Ovary (tissue), 10 donors: ENCODE data around the gene UGT1A3. TPM values are rescaled to one million over a fixed set of nuclear protein-coding genes. Genes with fewer than 3 reads are reported as not detected.

Experiments used
- DNase-seq, 5 donors: peaks; one replicate each; pipeline ENCODE4 v3.0.0-alpha.2; 2019 to 2020
- H3K27ac ChIP-seq, 2 donors: fragments of 200-600 bp; one replicate each; pipeline versions ENCODE4 v1.5.1 to v1.8.0; 2019 to 2022
- H3K27me3 ChIP-seq: fragments of 200-600 bp; one replicate; pipeline ENCODE4 v1.8.0; 2022
- H3K36me3 ChIP-seq: fragments of 200-600 bp; sonication (generic); one replicate; pipeline ENCODE4 v1.5.1; 2019
- H3K4me1 ChIP-seq: one replicate; pipeline ENCODE4 v1.8.1; 2013; ENCODE audit warnings: mild to moderate bottlenecking, moderate library complexity; ENCODE audit not compliant: insufficient read depth
- H3K4me3 ChIP-seq: fragments of 200-600 bp; sonication (generic); one replicate; pipeline ENCODE4 v1.5.1; 2017
- H3K9me3 ChIP-seq, 2 donors: fragments of 200-600 bp in 1 of 2; sonication (generic) in 1 of 2; one replicate each; pipeline versions ENCODE4 v1.5.1 to v1.8.1; 2013 to 2019; ENCODE audit warnings: mild to moderate bottlenecking in 1 of 2, moderate library complexity in 1 of 2
- EP300 ChIP-seq: sonication (generic); formaldehyde crosslinking; IDR thresholded peaks from one replicate; pipeline ENCODE4 v1.6.1; 2017; ENCODE audit warnings: antibody characterized with exemption
- POLR2A ChIP-seq: fragments of 450-650 bp; IDR thresholded peaks from one replicate; pipeline ENCODE4 v1.6.1; 2017; ENCODE audit warnings: antibody characterized with exemption, mild to moderate bottlenecking, moderate library complexity
- WGBS, 3 donors: extraction: QIAGEN DNeasy Blood & Tissue Kit in 1 of 3; methylation state at CpG; one replicate each; pipeline versions ENCODE4 v1.1.5 to v1.1.7; 2013 to 2017; 5-methylcytosine and 5-hydroxymethylcytosine counted together
- intact Hi-C, 4 donors: fragments of 100-400 bp; cut with DNase I; formaldehyde crosslinking; loops; one replicate each; pipeline versions ENCODE4 v1.11.0 to v1.15.1; 2022 to 2023
- long read RNA-seq, 3 donors: library from polyadenylated mRNA in 2 of 3; unstranded in 2 of 3; transcript quantifications; one replicate each; pipeline ENCODE4 v2.0.0 and lab custom pipeline, GENCODE V29; 2021 to 2026
- polyA plus RNA-seq, 2 donors: library from polyadenylated mRNA; stranded (reverse); fragments of 200-250 nt in 1 of 2; fragments of 350-450 nt in 1 of 2; fragmentation: Illumina TruSeq in 1 of 2; extraction: RNeasy Lipid Tissue Mini Kit (QIAGEN cat#74804) in 1 of 2; gene quantifications; one replicate each; pipeline ENCODE4 v1.2.3, GENCODE V29; 2013 to 2014
- total RNA-seq, 7 donors: library from RNA; depleted of rRNA in 2 of 7; stranded (reverse); fragments of >200 nt in 2 of 7; fragmentation: NEBNext Ultra II Directional in 3 of 7; extraction: Animal tissue kit (Norgen Biotek cat#: 25700) in 3 of 7; gene quantifications; one replicate each; pipeline versions ENCODE4 v1.1.0 to v1.2.4, GENCODE V29; 2016 to 2023
- TF ChIP-seq, protein P1 (sequence below), 3 donors: fragments of 450-650 bp in 2 of 3; fragments of 200-600 bp in 1 of 3; IDR thresholded peaks; one replicate each; pipeline versions ENCODE4 v1.5.1 to v1.8.0; 2016 to 2022; ENCODE audit warnings: antibody characterized with exemption in 3 of 3, mild to moderate bottlenecking in 1 of 3
- donor health status: DM: no; HTN: no; CAD: no; lungs with moderate emphysema.
- donor health status: DM: no; HTN: no; CAD: no.
- donor health status: Bipolar disorder and iron deficiency.
- donor health status: DM: yes; HTN: yes; CAD: no.
- donor health status: DM: no; HTN: no; CAD: no.
- donor health status: DM: yes; HTN: yes; CAD: no.

UGT1A3 gene
- total RNA-seq = not detected
- polyA plus RNA-seq = not detected
- long read RNA-seq, donor 1 = 0 reads
- long read RNA-seq, donor 2 = 0 reads
- long read RNA-seq, donor 3 = 0 reads

DNA sequence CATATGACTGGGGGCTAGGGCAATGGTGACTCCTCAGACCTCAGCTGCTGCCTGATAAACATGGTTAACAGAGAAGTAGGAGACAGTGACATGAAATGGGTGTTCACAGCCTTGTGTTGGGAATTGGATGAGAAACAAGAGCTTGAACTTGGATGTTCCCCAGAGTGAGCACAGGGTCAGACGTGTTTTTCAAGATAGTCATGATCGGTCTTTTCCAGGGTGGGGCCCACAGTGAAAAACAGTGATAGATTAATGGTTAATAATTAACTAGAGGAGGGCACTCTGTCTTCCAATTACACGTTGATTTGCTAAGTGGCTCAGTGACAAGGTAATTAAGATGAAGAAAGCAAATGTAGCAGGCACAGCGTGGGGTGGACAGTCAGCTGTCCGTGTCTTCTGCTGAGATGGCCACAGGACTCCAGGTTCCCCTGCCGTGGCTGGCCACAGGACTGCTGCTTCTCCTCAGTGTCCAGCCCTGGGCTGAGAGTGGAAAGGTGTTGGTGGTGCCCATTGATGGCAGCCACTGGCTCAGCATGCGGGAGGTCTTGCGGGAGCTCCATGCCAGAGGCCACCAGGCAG, at the start of gene UGT1A3:
Gene UGT1A3 (plus strand): TSS at position 320 of the 579 bp plus-strand sequence. CDS start 85 bp downstream, at position 405.
- no peak within 1 kb of the TSS for H3K27ac ChIP-seq
- 80 to 87% (median 80%) methylated on average over 8 of the region's 8 CpGs for WGBS, 3 donors
- no peaks in the 10 kb centered on the region for H3K36me3 ChIP-seq
- H3K9me3 ChIP-seq = no peaks in the 10 kb centered on the region
- TF ChIP-seq EP300 = no peak
- TF ChIP-seq, protein P1, sequence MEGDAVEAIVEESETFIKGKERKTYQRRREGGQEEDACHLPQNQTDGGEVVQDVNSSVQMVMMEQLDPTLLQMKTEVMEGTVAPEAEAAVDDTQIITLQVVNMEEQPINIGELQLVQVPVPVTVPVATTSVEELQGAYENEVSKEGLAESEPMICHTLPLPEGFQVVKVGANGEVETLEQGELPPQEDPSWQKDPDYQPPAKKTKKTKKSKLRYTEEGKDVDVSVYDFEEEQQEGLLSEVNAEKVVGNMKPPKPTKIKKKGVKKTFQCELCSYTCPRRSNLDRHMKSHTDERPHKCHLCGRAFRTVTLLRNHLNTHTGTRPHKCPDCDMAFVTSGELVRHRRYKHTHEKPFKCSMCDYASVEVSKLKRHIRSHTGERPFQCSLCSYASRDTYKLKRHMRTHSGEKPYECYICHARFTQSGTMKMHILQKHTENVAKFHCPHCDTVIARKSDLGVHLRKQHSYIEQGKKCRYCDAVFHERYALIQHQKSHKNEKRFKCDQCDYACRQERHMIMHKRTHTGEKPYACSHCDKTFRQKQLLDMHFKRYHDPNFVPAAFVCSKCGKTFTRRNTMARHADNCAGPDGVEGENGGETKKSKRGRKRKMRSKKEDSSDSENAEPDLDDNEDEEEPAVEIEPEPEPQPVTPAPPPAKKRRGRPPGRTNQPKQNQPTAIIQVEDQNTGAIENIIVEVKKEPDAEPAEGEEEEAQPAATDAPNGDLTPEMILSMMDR (IDR thresholded peaks at IDR 0.05) = no peak
- no peak for TF ChIP-seq POLR2A
- intact Hi-C loops = no loop called here
- H3K4me1 ChIP-seq = no peaks in the 10 kb centered on the region
- H3K4me3 ChIP-seq = no peak within 1 kb of the TSS
- DNase-seq = no peak
- H3K27me3 ChIP-seq = no peaks in the 10 kb centered on the region

DNA sequence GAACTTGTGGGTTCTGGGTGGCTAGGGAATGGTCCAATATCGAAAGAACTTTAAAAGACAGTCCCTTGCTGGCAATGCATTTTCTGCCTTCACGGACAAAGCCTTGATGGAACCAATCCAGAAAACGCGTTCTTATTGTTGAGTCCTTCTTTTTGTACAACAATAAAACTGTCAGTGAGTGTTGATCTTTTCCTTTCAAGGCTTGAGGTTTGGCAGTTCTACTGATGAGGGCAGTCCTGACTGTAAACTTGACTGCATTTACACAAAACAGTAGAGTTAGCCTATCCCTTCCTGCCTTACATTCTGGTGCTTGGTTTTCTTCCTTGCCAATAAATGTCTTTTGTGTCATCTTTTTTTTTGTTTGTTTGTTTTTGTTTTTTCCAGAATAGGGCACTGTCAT, 49.6 kb upstream of the UGT1A3 start:
- no peaks in the 10 kb centered on the region for H3K27me3 ChIP-seq
- 65 to 70% (median 70%) methylated on average over 4 of the region's 4 CpGs for WGBS, 3 donors
- intact Hi-C loops = no loop called here
- TF ChIP-seq, protein P1 (IDR thresholded peaks at IDR 0.05) = no peak
- no peak for TF ChIP-seq POLR2A
- no peak for TF ChIP-seq EP300
- H3K36me3 ChIP-seq = no peaks in the 10 kb centered on the region
- H3K27ac ChIP-seq = no peak overlapping the region
- H3K4me1 ChIP-seq = no peaks in the 10 kb centered on the region
- H3K9me3 ChIP-seq = no peaks in the 10 kb centered on the region
- H3K4me3 ChIP-seq = no peak overlapping the region
- no peak for DNase-seq

DNA sequence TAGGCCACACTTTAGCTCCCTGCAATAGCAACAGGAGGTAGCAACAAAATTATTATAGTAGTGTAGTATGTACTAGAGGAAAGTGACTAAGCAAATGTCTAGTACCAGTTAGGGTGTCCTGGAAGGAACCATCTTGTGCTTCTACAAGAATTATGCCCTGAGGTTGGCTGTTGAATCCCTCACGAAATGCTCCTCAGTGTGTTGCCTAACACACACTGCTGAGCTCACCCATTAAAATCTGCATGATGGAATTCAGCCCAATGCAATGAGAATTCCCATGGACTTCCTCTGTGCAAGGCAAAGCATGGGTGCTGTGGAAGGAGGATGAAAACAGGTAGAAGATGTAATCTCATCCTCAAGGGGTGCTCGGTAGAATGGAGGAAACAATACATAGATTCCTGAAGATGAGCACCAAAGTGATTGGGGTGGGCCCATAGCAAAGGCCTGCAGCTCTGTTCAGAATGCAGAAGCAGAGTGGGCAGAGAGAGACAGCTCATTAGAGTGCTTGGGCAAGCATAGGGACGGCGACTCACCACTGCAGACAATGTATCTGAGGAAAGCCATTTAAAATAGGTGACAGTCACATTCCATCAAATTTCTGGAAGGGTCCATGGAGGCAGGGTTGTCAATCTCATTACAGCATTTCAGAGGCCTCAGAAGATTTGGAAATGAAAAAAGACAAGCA, 48.3 kb upstream of the UGT1A3 start:
- DNase-seq = no peak
- Histone ChIP-seq H3K4me1 (no peaks in the 10 kb centered on the region), H3K9me3 (no peaks in the 10 kb centered on the region), H3K27me3 (no peaks in the 10 kb centered on the region), H3K4me3 (no peak overlapping the region), H3K27ac (no peak overlapping the region), H3K36me3 (no peaks in the 10 kb centered on the region)
- WGBS, 3 donors = 81 to 87% (median 86%) methylated on average over 4 of the region's 4 CpGs
- TF ChIP-seq POLR2A (no peak), EP300 (no peak)
- TF ChIP-seq, protein P1 (IDR thresholded peaks at IDR 0.05) = no peak
- intact Hi-C loops = no loop called here

DNA sequence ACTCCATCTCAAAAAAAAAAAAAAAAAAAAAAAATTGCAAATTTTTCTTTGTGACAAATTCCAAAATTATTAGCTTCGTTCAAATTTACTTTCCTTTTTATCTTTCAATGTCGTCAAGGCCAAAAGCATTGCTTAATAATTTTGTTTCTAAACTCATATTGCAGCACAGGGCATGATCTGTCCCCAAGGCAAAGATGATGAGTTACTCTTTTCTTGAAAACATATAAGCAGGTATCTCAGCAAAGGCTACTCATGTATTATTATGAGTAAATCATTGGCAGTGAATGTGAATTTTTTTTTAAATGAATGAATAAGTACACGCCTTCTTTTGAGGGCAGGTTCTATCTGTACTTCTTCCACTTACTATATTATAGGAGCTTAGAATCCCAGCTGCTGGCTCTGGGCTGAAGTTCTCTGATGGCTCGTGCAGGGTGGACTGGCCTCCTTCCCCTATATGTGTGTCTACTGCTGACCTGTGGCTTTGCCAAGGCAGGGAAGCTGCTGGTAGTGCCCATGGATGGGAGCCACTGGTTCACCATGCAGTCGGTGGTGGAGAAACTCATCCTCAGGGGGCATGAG, 47.2 kb upstream of the UGT1A3 start, which contains the start of gene UGT1A7:
Gene UGT1A7 (plus strand): TSS at position 381 of the 579 bp plus-strand sequence. CDS start 37 bp downstream, at position 418.
- intact Hi-C loops = no loop called here
- Histone ChIP-seq H3K36me3 (no peaks in the 10 kb centered on the region), H3K4me3 (no peak within 1 kb of the TSS), H3K27ac (no peak within 1 kb of the TSS), H3K27me3 (no peaks in the 10 kb centered on the region), H3K4me1 (no peaks in the 10 kb centered on the region), H3K9me3 (no peaks in the 10 kb centered on the region)
- TF ChIP-seq EP300 (no peak), POLR2A (no peak)
- TF ChIP-seq, protein P1 (IDR thresholded peaks at IDR 0.05) = no peak
- DNase-seq = no peak
- WGBS, 3 donors = 68 to 74% (median 73%) methylated on average over 5 of the region's 5 CpGs
